Measurements from ENCODE around the gene AQR.
"Not testable (repeated sequence)": the region's sequence is repeated elsewhere in the genome, so short reads cannot be mapped to it uniquely, and the experiment has no call there.

- not testable (repeated sequence) for TF ChIP-seq CTCF, EP300 (IDR thresholded peaks at IDR 0.05)
Measured at GRCh38 chr15:34970098-34970643, 629 bp upstream of the AQR start.
